Activated CD8-positive, alpha-beta memory T cell treated with anti-CD3 and anti-CD28 coated beads, Interleukin-2, amount 50 U/mL, for 4 hours (primary cell): ENCODE measurements around the gene IGF1R.

Experiments used
- DNase-seq: peaks from one replicate; pipeline ENCODE4 v3.0.0-alpha.2; 2020

The IGF1R gene

GRCh38 chr15:98673133-98673532 is 24.8 kb downstream of the IGF1R start:
- no peak for DNase-seq

- DNase-seq = no peak
Observed at GRCh38 chr15:98674336-98674735, 26.0 kb downstream of the IGF1R start.

DNA sequence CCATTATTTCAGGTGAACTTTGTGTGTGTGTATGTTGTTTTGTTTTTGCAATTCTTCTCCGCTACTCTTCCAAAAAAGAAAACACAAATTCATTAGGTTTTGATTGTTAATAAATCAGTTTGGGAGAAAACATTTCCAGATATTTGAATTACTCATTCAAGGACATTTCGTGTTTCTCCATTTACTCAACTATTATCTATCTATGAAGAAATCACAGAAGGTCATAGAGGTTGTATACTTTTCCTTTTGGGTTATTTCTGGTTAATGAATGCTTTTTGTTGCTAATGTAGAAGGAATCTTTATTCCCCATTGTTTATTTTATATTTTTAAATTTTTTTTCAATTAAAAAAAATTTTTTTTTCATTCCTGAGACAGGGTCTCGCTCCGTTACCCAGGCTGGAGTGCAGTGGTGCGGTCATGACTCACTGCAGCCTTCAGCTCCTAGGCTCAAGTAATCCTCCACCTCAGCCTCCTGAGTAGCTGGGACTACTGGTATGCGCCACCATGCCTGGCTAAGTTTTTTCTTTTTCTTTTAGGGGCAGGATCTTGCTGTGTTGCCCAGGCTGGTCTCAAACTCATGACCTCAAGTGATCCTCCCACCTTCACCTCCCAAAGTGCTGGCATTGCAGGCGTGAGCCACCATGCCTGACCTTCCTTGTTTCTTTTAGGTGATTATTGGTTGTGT is 28.4 kb downstream of the IGF1R start:
- no peak for DNase-seq

- DNase-seq = no peak
Observed at GRCh38 chr15:98677345-98678059, 29.2 kb downstream of the IGF1R start.

DNA sequence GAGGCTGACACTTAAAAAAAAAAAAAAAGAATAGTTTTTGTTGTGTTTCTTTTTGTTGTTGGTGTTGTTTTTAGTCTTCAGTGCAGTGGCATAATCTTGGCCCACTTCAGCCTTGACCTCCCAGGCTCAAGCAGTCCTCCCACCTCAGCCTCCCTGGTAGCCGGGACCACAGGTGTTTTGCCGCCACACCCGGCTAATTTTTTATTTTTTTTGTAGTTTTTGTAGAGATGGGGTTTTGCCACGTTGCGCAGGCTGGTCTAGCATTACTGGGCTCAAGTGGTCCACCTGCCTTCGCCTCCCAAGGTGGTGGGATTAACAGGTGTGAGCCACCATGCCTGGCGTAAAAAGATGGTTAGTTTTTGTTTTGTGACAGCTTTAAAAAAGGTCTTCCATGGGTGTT is 30.1 kb downstream of the IGF1R start:
- DNase-seq = no peak

DNA sequence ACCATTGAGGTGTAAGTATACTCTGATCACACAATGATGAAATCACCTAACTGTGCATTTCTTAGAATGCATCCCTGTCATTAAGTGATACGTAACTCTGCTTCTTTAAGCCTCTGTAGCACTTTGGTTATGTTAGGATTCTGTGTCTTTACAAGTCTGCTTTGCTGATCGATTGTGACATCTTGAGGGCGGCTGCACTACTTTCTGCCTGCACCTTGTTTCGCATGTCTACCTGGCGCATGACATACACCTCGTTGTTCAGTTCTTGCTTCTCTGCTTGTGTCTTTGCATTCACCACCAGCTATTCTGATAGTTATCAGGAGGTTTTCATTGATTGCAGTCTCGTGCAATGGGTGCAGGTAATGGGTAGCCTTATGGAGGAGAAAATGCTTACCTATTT is 32.7 kb downstream of the IGF1R start:
- no peak for DNase-seq

- no peak for DNase-seq
Observed at GRCh38 chr15:98682992-98683701, 34.8 kb downstream of the IGF1R start.

- no peak for DNase-seq
Observed at GRCh38 chr15:98683831-98684230, 35.5 kb downstream of the IGF1R start.

DNA sequence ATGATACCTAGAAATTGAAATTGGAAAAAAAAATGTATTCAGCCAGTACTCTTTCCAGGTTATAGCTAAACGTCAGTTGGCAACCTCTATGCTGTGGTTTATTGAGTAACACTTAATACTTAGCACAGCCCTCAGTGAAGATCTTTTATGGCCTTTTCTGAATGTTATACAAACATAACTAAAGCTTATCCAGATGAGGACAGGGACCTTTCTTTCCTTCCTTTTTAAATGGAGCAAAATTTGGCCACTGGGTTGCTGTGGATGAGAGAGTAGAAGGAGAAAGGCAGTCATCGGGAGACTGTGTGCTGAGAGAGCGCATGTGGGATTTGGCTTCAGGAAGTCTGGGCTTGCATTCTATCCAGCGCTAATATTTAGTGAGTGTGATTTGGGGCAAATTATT is 36.1 kb downstream of the IGF1R start:
- no peak for DNase-seq

DNA sequence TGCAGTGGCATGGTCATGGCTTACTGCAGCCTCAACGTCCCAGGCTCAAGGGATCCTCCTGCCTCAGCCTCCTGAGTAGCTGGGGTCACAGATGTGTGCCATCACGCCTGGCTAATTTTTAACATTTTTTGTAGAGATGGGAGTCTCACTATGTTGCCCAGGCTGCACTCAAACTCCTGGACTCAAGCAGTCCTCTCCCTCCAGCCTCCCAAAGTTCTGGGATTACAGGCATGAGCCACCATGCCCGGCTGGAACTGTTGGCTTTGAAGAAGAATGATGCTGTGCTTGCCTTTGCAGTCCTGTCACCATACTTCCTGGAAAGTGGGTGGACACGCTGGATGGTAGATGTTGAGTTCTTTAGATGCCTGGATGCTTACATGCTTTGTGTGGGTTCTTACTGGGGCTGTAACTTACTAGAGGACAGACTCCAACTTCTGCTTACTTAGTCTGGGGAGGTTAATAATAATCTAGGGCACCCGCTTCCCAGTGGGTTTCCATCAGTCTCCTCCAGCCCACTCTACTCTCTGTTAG is 36.7 kb downstream of the IGF1R start:
- DNase-seq = no peak

DNA sequence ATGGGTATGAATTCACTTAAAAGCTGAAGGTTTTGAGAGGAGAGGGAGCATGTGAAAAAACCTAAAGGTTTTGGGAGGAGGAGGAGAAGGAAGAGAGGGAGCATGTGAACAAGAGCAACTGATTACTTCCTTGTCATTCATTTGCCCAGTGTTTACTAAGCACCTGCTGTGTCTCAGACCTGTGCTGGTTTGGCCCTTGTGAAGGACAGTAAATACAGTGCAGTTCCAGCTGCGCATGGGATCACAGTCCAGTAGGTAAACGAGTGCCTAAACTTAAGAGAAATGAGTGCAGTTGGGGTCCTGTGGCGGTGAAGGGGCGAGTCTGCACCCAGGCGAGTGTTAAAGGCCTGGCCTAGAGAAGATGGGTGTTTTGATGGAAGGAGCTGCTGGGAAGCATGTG is 38.6 kb downstream of the IGF1R start:
- DNase-seq = no peak

DNA sequence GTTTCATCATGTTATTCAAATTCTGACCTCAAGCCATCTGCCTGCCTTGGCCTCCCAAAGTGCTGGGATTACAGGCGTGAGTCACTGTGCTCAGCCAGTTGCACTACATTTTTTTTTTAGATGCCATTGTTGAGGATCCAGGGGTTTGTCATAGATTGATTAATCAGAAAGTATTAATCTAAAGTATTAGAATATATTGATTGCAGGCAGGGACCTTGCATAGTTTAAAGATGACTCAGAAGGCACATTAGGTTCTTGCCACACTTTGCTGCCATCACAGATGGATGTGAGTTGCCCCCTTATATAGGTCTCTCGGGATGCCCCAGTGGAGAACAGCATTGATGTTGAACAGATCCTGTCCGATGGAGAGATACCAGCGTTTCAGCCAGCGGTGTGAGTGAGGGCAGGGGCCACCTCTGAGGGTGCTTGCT is 41.1 kb downstream of the IGF1R start:
- no peak for DNase-seq

DNA sequence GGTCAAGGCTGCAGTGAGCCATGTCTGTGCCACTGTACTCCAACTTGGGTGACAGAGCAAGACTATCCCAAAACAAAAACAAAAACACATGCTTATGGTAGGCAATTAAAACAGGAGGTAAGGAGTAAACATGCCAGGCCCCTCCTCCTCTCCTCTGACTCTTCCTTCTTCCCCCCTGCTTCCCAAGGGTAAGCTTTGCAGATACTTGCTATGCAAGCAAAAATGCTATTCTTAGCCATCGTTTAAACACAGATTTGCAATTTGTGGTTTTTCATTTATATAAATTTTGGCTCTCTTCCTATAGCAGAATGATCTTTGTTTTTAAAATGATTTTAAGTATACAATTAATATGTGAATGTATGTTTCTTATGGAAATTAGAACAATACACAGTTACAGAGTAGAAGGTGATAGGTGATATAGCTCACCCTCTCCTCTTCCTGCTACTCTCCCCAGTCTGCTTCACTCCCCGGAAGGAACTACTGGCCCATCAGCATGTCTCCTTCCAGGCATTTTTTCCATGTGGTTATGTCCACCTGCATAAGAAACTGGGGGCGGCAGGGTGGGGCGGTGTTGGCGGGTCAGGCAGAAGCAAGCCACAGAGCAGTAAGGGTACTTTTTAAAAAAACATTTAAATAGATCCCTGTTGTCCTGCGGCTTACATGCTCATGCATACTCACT is 42.1 kb downstream of the IGF1R start:
- DNase-seq = no peak

DNA sequence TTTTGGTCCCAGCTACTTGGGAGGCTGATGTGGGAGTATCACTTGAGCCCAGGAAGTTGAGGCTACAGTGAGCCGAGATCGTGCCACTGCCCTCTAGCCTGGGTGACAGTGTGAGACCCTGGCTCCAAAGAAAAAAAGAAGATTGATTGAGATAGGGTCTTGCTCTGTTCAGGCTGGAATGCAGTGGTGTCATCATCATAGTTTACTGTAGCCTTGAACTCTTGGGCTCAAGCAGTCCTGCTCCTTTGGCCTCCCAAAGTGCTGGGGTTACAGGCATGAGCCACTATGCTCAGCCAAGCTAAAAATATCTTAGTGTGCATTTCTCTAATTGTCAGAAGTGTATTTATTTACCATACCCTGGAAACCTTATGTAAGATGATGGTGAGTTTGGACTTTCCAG is 43.9 kb downstream of the IGF1R start:
- DNase-seq = no peak

DNA sequence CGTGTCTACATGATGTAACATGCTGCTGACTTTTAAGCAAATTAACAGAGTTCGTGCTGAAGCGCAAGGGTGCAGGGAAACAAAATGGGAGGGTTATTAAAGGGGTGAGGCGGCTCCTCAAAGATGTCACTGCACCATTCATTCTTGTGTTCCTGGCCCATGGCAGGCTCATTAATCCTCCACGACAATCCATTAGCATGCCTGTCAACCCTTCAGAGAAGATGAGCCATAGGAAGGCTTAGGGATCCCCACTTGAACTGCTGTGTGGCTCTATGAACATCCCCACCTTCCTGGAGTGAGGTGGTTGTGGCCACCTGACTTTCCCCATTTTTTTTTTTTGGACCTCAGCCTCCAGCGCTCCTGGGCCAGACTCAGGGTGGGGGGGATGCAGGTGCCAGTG is 45.8 kb downstream of the IGF1R start:
- no peak for DNase-seq

DNA sequence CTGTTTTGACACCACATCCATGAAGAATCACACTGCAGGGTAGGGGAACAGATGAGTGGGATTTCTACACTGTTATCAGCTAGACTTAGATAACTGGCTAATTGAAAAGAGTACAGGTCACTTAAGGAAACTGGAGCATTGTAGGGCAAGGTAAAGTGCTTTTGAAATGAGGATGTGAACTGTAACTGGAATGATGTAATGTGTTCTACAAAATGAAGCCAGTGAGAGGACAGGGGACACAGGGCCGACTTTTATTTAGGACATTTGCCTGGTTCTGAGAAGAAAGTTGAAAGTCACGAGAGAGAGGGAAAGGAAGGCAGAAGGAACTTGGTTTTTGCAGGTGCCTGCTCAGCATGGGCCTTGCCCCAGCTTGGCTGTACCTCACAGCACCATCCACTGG is 50.5 kb downstream of the IGF1R start:
- DNase-seq = no peak

GRCh38 chr15:98699591-98700424 is 51.5 kb downstream of the IGF1R start:
- DNase-seq = no peak

DNA sequence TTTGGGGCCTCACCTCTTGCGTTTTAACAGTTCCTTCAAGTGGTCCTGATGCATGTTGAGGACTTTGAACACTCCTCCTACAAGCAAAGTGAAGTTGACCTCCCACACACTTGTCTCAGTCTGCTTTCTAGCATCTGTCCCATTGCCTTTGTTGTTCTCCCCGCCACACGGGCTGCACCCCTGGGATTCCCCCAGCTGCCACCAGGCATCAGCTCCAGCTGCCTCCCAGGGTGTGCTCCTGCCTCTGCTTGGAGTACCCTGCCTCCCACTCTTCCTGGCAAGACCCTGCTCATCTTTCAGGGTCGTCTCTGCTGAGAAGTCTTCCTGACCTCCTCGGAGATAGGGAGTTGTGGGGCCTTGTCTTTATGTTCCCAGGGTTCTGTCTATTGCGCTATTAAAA is 52.2 kb downstream of the IGF1R start:
- no peak for DNase-seq

DNA sequence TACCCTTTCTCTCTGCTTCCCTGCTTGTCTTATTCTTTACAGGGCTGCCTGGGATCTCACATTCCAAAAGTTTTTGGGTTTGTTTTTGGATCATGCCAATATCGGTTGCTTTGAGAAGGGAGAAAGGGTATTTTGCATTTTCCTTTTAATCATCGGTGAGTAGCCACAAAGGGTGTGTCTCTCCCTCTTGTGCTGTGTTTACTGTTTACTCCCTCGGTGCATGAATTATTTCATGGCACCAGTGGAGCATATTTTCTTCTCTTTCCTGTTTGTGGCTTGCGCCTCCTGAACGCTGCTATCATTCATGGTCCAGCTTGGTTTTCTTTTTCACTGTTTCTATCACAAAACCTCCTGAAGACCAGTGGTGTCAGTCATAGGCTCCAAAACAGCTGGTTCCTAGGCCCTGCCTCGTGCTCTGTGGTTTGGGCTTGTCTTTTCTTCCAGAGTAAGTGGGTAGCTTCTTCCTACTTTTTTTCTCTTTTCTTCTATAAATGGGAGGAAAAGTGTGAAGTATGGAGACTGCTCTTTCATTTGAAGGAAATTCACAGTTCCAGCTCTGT is 54.9 kb downstream of the IGF1R start:
- no peak for DNase-seq

DNA sequence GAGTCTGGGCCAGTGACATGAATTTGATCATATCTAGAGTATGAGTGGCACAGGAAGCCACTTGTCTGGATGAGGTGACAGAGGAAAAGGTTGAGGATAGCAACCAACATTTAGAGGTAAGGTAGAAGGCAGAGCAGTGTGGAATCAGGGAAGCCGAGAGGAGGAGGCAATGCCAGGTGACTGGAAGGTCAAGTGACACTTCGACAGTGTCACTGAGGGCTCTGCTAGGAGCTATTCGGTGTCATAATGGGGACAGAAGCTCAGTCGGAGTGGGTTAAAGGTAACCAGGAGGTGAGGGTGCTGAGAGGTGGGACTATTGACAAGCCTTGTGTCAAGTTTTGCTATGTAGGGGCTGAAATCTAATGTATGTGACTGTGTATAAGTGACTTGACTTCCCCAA is 56.7 kb downstream of the IGF1R start:
- no peak for DNase-seq

DNA sequence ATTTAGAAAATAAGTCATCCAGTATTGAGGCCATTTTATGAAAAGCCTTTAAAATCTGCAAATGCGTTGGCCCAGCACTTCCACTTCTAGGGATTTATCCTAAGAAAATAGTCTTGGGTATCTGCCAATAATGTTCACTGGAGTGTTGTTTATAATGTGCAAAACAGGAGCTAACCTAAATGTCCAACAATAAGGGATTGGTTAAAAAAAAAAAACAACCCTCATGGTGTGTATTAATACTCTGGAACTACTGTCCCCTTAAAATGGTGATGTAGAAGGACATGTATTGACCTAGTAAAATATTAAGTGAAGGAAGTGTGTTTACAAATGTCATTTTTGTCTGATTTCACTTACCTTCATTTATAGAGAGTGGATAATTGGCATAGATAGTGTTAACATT is 58.0 kb downstream of the IGF1R start:
- no peak for DNase-seq

GRCh38 chr15:98706986-98707385 is 58.6 kb downstream of the IGF1R start:
- DNase-seq = no peak
